Naive thymus-derived CD8-positive, alpha-beta T cell (primary cell): ENCODE measurements around the gene UGT1A9. TPM values are rescaled to one million over a fixed set of nuclear protein-coding genes. Genes with fewer than 3 reads are reported as not detected.
A peak's percentile ranks its signal among the peaks of the same experiment; 100 is the strongest.
"Not testable (repeated sequence)": the region's sequence is repeated elsewhere in the genome, so short reads cannot be mapped to it uniquely, and the experiment has no call there.

ENCODE experiments used
- ATAC-seq, 2 donors: fragments of 150-1000 bp; cut with Tn5 transposase in 1 of 2; sonication (Bioruptor Pico), chemical (Tn5 transposase) in 1 of 2; 1 replicate in 1 of 2; 2 replicates in 1 of 2; pipeline ENCODE4 v1.10.0; 2021; ENCODE audit warnings: mild to moderate bottlenecking in 2 of 2, moderate library complexity in 2 of 2
- POLR2A ChIA-PET: fragments of 350-600 bp; sonication (Branson Sonifier 250); formaldehyde crosslinking; loops from one replicate; lab custom pipeline; 2021; ENCODE audit warnings: antibody characterized with exemption; lab: Charles Lee
- DNase-seq, 10 donors: peaks; one replicate each; pipeline versions ENCODE4 v3.0.0 to v3.0.0-alpha.2; 2020 to 2022
- H3K27ac Mint-ChIP-seq, 10 donors: one replicate each; pipeline ENCODE4 v1.8.0; 2020 to 2022; ENCODE audit warnings: mild to moderate bottlenecking in 10 of 10, mixed read lengths in 10 of 10, moderate library complexity in 4 of 10, inconsistent platforms in 1 of 10
- H3K27me3 Mint-ChIP-seq, 5 donors: one replicate each; pipeline ENCODE4 v1.8.0; 2021 to 2022; ENCODE audit warnings: mixed read lengths in 5 of 5
- H3K36me3 Mint-ChIP-seq, 3 donors: one replicate each; pipeline ENCODE4 v1.8.0; 2020 to 2022; ENCODE audit warnings: mixed read lengths in 3 of 3, mild to moderate bottlenecking in 2 of 3, inconsistent platforms in 1 of 3
- H3K4me1 Mint-ChIP-seq, 4 donors: one replicate each; pipeline ENCODE4 v1.8.0; 2021 to 2022; ENCODE audit warnings: mixed read lengths in 4 of 4
- H3K4me3 Mint-ChIP-seq, 10 donors: one replicate each; pipeline ENCODE4 v1.8.0; 2020 to 2022; ENCODE audit warnings: mild to moderate bottlenecking in 10 of 10, mixed read lengths in 10 of 10, moderate library complexity in 6 of 10, inconsistent platforms in 1 of 10
- H3K9me3 Mint-ChIP-seq, 9 donors: one replicate each; pipeline ENCODE4 v1.8.0; 2020 to 2022; ENCODE audit warnings: mixed read lengths in 9 of 9, mild to moderate bottlenecking in 3 of 9, inconsistent platforms in 1 of 9, moderate library complexity in 1 of 9
- polyA plus RNA-seq, 3 donors: library from polyadenylated mRNA; unstranded; fragments of 300-500 nt; fragmentation: Illumina TruSeq; gene quantifications; one replicate each; pipeline ENCODE4 v1.2.3, GENCODE V29; 2021
- total RNA-seq, 8 experiments: library from RNA in 2 of 8; stranded (reverse) in 2 of 8; gene quantifications; one replicate each; pipeline ENCODE4 v1.2.3 and lab custom pipeline; 2021 to 2026

The UGT1A9 gene
- total and polyA plus RNA-seq, 5 experiments from 2014 or later: not detected

- POLR2A ChIA-PET: no interaction called here
- H3K4me3 Mint-ChIP-seq: no peak overlapping the region
- H3K4me1 Mint-ChIP-seq: peaks cover 0 to 5% (median 0%) of the 10 kb centered on the region in 4 donors
These were observed 15.2 kb downstream of the UGT1A9 start for GRCh38 chr2:233686928-233687327.

DNA sequence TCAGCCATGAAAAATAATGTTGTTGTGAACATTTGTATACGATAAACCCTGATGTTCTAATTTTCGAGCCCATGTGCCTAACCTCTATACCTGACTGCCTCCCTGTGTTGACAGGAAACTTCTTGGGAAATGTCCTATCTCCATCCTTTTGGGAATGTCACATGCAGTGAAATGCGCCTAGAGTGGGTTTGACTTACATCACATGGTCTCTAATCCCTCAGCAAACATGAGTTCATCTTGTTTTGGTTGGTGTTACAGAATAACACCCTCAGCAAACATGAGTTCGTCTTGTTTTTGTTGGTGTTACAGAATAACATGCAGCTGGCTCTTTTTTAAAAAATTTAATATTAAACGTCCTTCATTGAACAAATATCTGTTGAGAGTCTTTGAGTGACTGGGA, 16.6 kb downstream of the UGT1A9 start:
- H3K4me3 Mint-ChIP-seq: no peak overlapping the region
- DNase-seq (no peak), ATAC-seq (no peak)
- POLR2A ChIA-PET: no interaction called here
- H3K27me3 Mint-ChIP-seq: peaks cover 5 to 12% (median 6%) of the 10 kb centered on the region in 5 donors
- no peaks in the 10 kb centered on the region for H3K4me1 Mint-ChIP-seq
- H3K9me3 Mint-ChIP-seq: peaks cover 0 to 3% (median 0%) of the 10 kb centered on the region in 9 donors
- no peaks in the 10 kb centered on the region for H3K36me3 Mint-ChIP-seq
- H3K27ac Mint-ChIP-seq: no peak overlapping the region

More at GRCh38 chr2:233686928-233687327, 15.2 kb downstream of the UGT1A9 start:
- H3K27me3 Mint-ChIP-seq: peaks cover 5 to 12% (median 6%) of the 10 kb centered on the region in 5 donors
- no peak overlapping the region for H3K27ac Mint-ChIP-seq
- no peak for ATAC-seq
- H3K9me3 Mint-ChIP-seq: peaks cover 0 to 3% (median 0%) of the 10 kb centered on the region in 9 donors
- H3K36me3 Mint-ChIP-seq: no peaks in the 10 kb centered on the region
- no peak for DNase-seq

- Mint-ChIP-seq H3K27ac (no peak overlapping the region), H3K9me3 (peaks cover 0 to 3% (median 0%) of the 10 kb centered on the region in 9 donors), H3K27me3 (peaks cover 5 to 12% (median 6%) of the 10 kb centered on the region in 5 donors), H3K4me3 (no peak overlapping the region), H3K36me3 (no peaks in the 10 kb centered on the region), H3K4me1 (no peaks in the 10 kb centered on the region)
- no peak for DNase-seq
- no peak for ATAC-seq
- POLR2A ChIA-PET: no interaction called here
These were observed 17.3 kb downstream of the UGT1A9 start for GRCh38 chr2:233689031-233689430.

DNA sequence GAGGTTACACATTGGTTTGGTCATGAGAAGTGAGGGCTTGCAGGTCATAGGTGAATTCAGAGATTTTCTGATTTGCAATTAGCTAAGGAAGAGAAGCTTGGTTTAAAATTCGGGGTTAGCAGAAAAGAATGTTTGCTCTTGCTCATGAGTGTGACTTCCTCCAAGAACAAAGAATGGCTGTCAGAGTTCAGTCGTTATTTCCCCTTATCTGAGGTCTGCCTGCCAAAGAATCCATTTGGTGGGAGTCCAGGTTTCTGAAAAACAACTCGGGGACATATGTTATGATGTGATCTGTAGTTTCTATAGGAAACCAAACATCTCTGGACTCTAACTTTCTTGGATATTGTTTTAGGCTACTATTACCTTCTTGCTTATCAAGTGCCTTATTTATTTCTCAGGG, 17.8 kb downstream of the UGT1A9 start:
- POLR2A ChIA-PET: no interaction called here
- H3K4me1 Mint-ChIP-seq: no peaks in the 10 kb centered on the region
- H3K9me3 Mint-ChIP-seq: peaks cover 0 to 3% (median 0%) of the 10 kb centered on the region in 9 donors
- ATAC-seq: no peak
- H3K36me3 Mint-ChIP-seq: no peaks in the 10 kb centered on the region
- no peak overlapping the region for H3K27ac Mint-ChIP-seq
- no peak for DNase-seq
- H3K4me3 Mint-ChIP-seq: no peak overlapping the region
- H3K27me3 Mint-ChIP-seq: peaks cover 5 to 12% (median 6%) of the 10 kb centered on the region in 5 donors

GRCh38 chr2:233690444-233690843, 18.7 kb downstream of the UGT1A9 start:
- H3K4me3 Mint-ChIP-seq: no peak overlapping the region
- POLR2A ChIA-PET: no interaction called here
- no peak for DNase-seq

GRCh38 chr2:233691443-233692433, 20.0 kb downstream of the UGT1A9 start:
- ATAC-seq (no peak), DNase-seq (no peak)
- Mint-ChIP-seq H3K4me3 (no peak overlapping the region), H3K4me1 (no peaks in the 10 kb centered on the region), H3K9me3 (peaks cover 0 to under 1% (median 0%) of the 10 kb centered on the region in 9 donors), H3K27ac (no peak overlapping the region), H3K27me3 (peaks cover 1 to 12% (median 3%) of the 10 kb centered on the region in 5 donors), H3K36me3 (no peaks in the 10 kb centered on the region)
- POLR2A ChIA-PET: no interaction called here

More at GRCh38 chr2:233690444-233690843, 18.7 kb downstream of the UGT1A9 start:
- H3K9me3 Mint-ChIP-seq: peaks cover 0 to 3% (median 0%) of the 10 kb centered on the region in 9 donors
- ATAC-seq: no peak
- H3K27me3 Mint-ChIP-seq: peaks cover 2 to 12% (median 6%) of the 10 kb centered on the region in 5 donors
- no peak overlapping the region for H3K27ac Mint-ChIP-seq
- no peaks in the 10 kb centered on the region for H3K4me1 Mint-ChIP-seq
- H3K36me3 Mint-ChIP-seq: no peaks in the 10 kb centered on the region

- Mint-ChIP-seq H3K27ac (no peak within 1 kb of the TSS), H3K4me1 (no peaks in the 10 kb centered on the region), H3K27me3 (peaks cover 0 to 11% (median 3%) of the 10 kb centered on the region in 5 donors), H3K9me3 (no peaks in the 10 kb centered on the region), H3K4me3 (no peak within 1 kb of the TSS), H3K36me3 (no peaks in the 10 kb centered on the region)
- no peak for DNase-seq
- no peak for ATAC-seq
- POLR2A ChIA-PET: no interaction called here
These were observed 20.9 kb downstream of the UGT1A9 start, which contains the start of gene UGT1A6 for GRCh38 chr2:233692648-233693047. UGT1A6 (plus strand) TSS chr2:233692890; CDS start chr2:233693005, 115 bp downstream.

DNA sequence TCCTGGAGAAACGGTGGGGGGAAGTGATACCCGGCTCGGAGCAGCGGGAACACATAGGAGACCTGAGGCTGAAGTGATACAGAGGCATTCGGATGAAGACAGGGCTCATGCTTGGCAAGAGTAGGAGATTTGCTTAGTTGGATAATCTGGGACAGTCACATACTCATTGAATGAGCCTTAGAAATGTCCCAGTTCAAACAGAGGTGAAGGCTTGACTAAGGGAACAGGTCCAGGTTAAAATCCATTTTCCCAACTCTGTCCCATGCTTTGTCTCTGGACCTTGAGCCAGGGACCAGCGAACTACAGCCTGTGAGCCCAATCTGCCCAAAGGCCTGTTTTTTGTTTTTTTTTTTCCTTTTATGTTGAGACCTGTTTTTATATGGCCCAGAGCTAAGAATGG, 22.3 kb downstream of the UGT1A9 start:
- ATAC-seq (no peak), DNase-seq (no peak)
- peaks cover 0 to 2% (median 2%) of the 10 kb centered on the region in 5 donors for H3K27me3 Mint-ChIP-seq
- POLR2A ChIA-PET: no interaction called here
- no peak overlapping the region for H3K4me3 Mint-ChIP-seq
- no peaks in the 10 kb centered on the region for H3K36me3 Mint-ChIP-seq
- no peaks in the 10 kb centered on the region for H3K9me3 Mint-ChIP-seq
- H3K27ac Mint-ChIP-seq: peak overlapping the region in 1 of 10 donors; percentile 21
- no peaks in the 10 kb centered on the region for H3K4me1 Mint-ChIP-seq

- Mint-ChIP-seq H3K27ac (no peak overlapping the region), H3K4me1 (no peaks in the 10 kb centered on the region), H3K27me3 (peaks cover 0 to 3% (median 2%) of the 10 kb centered on the region in 5 donors), H3K9me3 (peaks cover 0 to 9% (median 0%) of the 10 kb centered on the region in 9 donors), H3K4me3 (no peak overlapping the region), H3K36me3 (no peaks in the 10 kb centered on the region)
- DNase-seq (no peak), ATAC-seq (no peak)
- POLR2A ChIA-PET: no interaction called here
These were observed 27.0 kb downstream of the UGT1A9 start for GRCh38 chr2:233698740-233699139.

DNA sequence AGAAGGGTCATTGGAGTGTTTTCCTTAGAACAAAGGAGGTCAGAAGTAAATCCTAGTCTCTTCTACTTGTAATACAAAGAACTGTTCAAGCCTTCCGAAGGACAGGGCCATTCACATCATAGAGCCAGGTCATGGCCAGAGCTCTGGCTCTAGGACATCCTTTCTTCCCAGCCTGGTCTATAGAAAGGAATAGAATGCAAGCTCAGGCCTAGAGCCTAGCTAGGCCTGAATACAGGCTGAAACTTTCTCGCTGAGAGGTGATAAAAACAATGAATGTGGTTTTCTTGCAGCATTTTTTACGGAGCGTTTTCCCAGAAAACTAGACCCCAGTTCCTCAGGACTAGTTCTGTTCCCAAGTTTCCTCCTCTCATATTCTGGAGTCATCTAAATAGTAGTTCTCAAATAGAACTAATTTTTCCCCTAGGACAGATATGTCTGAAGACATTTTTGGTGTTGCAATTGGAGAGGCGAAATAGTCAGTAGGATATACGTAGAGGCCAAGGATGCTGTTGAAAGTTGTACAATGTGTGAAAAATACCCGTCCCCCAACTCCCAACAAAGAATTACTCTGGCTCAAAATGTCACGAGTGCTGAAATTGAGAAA, 27.8 kb downstream of the UGT1A9 start:
- POLR2A ChIA-PET: no interaction called here
- H3K27me3 Mint-ChIP-seq: peaks cover 0 to 3% (median 2%) of the 10 kb centered on the region in 5 donors
- ATAC-seq (no peak), DNase-seq (no peak)
- no peaks in the 10 kb centered on the region for H3K36me3 Mint-ChIP-seq
- H3K4me1 Mint-ChIP-seq: no peaks in the 10 kb centered on the region
- H3K27ac Mint-ChIP-seq: no peak overlapping the region
- H3K9me3 Mint-ChIP-seq: peaks cover 0 to 16% (median 3%) of the 10 kb centered on the region in 9 donors
- no peak overlapping the region for H3K4me3 Mint-ChIP-seq

GRCh38 chr2:233700028-233700635, 28.4 kb downstream of the UGT1A9 start:
- Mint-ChIP-seq H3K4me3 (no peak overlapping the region), H3K27me3 (peaks cover 0 to 4% (median 2%) of the 10 kb centered on the region in 5 donors), H3K9me3 (peaks cover 0 to 19% (median 3%) of the 10 kb centered on the region in 9 donors), H3K27ac (no peak overlapping the region), H3K4me1 (no peaks in the 10 kb centered on the region), H3K36me3 (no peaks in the 10 kb centered on the region)
- ATAC-seq (no peak), DNase-seq (no peak)
- POLR2A ChIA-PET: no interaction called here

- ATAC-seq, H3K4me3 Mint-ChIP-seq, H3K36me3 Mint-ChIP-seq, H3K27ac Mint-ChIP-seq, POLR2A ChIA-PET, H3K4me1 Mint-ChIP-seq, DNase-seq, H3K27me3 Mint-ChIP-seq: not testable (repeated sequence)
- peaks cover 0 to 19% (median 3%) of the 10 kb centered on the region in 9 donors for H3K9me3 Mint-ChIP-seq
These were observed 29.1 kb downstream of the UGT1A9 start for GRCh38 chr2:233700842-233701241.
